ENCODE measurements around the gene RPTN. TPM values are rescaled to one million over a fixed set of nuclear protein-coding genes. Genes with fewer than 3 reads are reported as not detected.

The RPTN gene
- total RNA-seq, 1 experiment from 2014 or later: not detected

DNA sequence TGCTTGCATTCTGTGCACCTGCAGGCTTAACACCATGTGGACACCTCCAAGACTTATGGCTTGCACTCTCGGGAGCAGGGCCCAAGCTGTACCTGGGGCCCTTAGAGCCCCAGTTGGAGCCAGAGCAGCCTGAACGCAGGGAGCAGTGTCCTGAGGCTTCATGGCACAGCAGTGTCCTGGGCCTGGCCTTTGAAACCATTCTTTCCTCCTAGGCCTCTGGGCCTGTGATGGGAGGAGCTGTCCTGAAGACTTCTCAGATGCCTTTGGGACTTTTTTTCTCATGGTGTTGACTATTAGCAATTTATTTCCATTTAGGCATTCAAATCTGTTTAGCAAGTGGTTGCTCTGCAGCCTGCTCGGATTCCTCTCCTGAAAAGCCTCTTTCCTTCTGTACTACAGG is 11.0 kb downstream of the RPTN start:
- no peak overlapping the region for H2BK5ac ChIP-seq (ENCODE audit: insufficient read length, low read length)
- no peak overlapping the region for H2BK15ac ChIP-seq (ENCODE audit: low read depth, low read length)
- no peak overlapping the region for H2AK5ac ChIP-seq (ENCODE audit: insufficient read length, low read length)
- no peak overlapping the region for H2BK120ac ChIP-seq (ENCODE audit: low read depth, low read length, poor library complexity, severe bottlenecking)
- H3K27ac Mint-ChIP-seq: no peak overlapping the region; a peak in 1 of 7 replicates
- peaks cover 84 to 86% of the 10 kb centered on the region in 2 experiments for H3K9me3 Mint-ChIP-seq
- no peaks in the 10 kb centered on the region; the same call in 1 of the 2 replicates for H3K27me3 ChIP-seq (ENCODE audit: insufficient read depth, low read length)
- H3T11ph ChIP-seq (ENCODE audit: low read length): no peak overlapping the region
- no peak overlapping the region for H3K18ac ChIP-seq (ENCODE audit: insufficient read length, low read depth, low read length)
- H4K5ac ChIP-seq (ENCODE audit: insufficient read length, low read depth, low read length): no peak overlapping the region
- no peaks in the 10 kb centered on the region for H3K79me1 ChIP-seq (ENCODE audit: insufficient read depth, low read depth, low read length, poor library complexity, severe bottlenecking)
- H3K4me1 Mint-ChIP-seq: no peaks in the 10 kb centered on the region
- H3K27ac ChIP-seq (ENCODE audit: insufficient read length, low read depth, low read length): no peak overlapping the region
- H3K23me2 ChIP-seq (ENCODE audit: insufficient read length, low read depth, low read length, poor library complexity, severe bottlenecking): no peaks in the 10 kb centered on the region
- no peak overlapping the region for H3K4me3 Mint-ChIP-seq
- peaks cover 0 to 23% (median 7%) of the 10 kb centered on the region in 3 experiments; a peak in 5 of 7 replicates for H3K36me3 Mint-ChIP-seq (ENCODE audit: insufficient read depth in 1 of 3, low read depth in 3 of 3)
- no peak overlapping the region for H2BK20ac ChIP-seq (ENCODE audit: low read depth, low read length, poor library complexity, severe bottlenecking)
- H3K79me2 ChIP-seq (ENCODE audit: insufficient read depth, low read length): no peaks in the 10 kb centered on the region
- H2BK12ac ChIP-seq (ENCODE audit: insufficient read length, low read depth, low read length): no peak overlapping the region
- no peak overlapping the region for H3K23ac ChIP-seq (ENCODE audit: insufficient read length, low read depth, low read length)
- H4K20me1 ChIP-seq (ENCODE audit: control insufficient read depth, insufficient read depth, insufficient read length): no peaks in the 10 kb centered on the region
- H3K9me3 ChIP-seq (ENCODE audit: control insufficient read depth, low read depth, low read length): peaks cover 64% of the 10 kb centered on the region
- no peak overlapping the region for H3K56ac ChIP-seq (ENCODE audit: insufficient read length, low read depth, low read length)
- TF ChIP-seq, protein P1, sequence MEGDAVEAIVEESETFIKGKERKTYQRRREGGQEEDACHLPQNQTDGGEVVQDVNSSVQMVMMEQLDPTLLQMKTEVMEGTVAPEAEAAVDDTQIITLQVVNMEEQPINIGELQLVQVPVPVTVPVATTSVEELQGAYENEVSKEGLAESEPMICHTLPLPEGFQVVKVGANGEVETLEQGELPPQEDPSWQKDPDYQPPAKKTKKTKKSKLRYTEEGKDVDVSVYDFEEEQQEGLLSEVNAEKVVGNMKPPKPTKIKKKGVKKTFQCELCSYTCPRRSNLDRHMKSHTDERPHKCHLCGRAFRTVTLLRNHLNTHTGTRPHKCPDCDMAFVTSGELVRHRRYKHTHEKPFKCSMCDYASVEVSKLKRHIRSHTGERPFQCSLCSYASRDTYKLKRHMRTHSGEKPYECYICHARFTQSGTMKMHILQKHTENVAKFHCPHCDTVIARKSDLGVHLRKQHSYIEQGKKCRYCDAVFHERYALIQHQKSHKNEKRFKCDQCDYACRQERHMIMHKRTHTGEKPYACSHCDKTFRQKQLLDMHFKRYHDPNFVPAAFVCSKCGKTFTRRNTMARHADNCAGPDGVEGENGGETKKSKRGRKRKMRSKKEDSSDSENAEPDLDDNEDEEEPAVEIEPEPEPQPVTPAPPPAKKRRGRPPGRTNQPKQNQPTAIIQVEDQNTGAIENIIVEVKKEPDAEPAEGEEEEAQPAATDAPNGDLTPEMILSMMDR (conservative IDR thresholded peaks at IDR 0.05): no peak
- H2AFZ ChIP-seq (ENCODE audit: low read length): no peak overlapping the region
- H3K4ac ChIP-seq (ENCODE audit: low read depth, low read length): no peak overlapping the region
- no peak overlapping the region for H4K91ac ChIP-seq (ENCODE audit: insufficient read length, low read depth, low read length)
- no peak overlapping the region for H3K4me2 ChIP-seq (ENCODE audit: insufficient read depth, insufficient read length, low read length)
- H3K14ac ChIP-seq (ENCODE audit: insufficient read depth, low read length): no peak overlapping the region
- DNase-seq: no peak
- no peak overlapping the region for H3K9ac ChIP-seq (ENCODE audit: extremely low read depth, insufficient read length, low read length)
- H3K4me1 ChIP-seq (ENCODE audit: insufficient read depth, low read length): no peaks in the 10 kb centered on the region
- no peak overlapping the region for H4K8ac ChIP-seq (replicated peaks; ENCODE audit: insufficient read length, low read depth, low read length)
- peaks cover 5% of the 10 kb centered on the region for H3K27me3 Mint-ChIP-seq (ENCODE audit: low read depth)
- WGBS (ENCODE audit: extremely low coverage, insufficient read length, low lambda C conversion rate): no CpG with 5 or more reads among the region's 3 CpGs

Measured in H9 (cell line).